H1 (cell line): ENCODE results near the gene CSGALNACT2. TPM values are rescaled to one million over a fixed set of nuclear protein-coding genes. Genes with fewer than 3 reads are reported as not detected.

Experiments used
- CTCF ChIA-PET: fragments of 300-600 bp; sonication (Branson Sonifier 250); formaldehyde crosslinking; loops from one replicate; lab custom pipeline; 2021; ENCODE audit not compliant: partially characterized antibody; lab: Charles Lee
- POLR2A ChIA-PET: fragments of 300-600 bp; sonication (Branson Sonifier 250); formaldehyde crosslinking; loops from one replicate; lab custom pipeline; 2021; ENCODE audit warnings: inconsistent platforms; ENCODE audit not compliant: partially characterized antibody; lab: Charles Lee
- DNase-seq, 2 experiments: peaks; one replicate each; pipeline versions ENCODE4 v3.0.0 to v3.0.0-alpha.2; 2010 to 2022; ENCODE audit warnings: low spot score in 2 of 2, low read depth in 1 of 2, mixed read lengths in 1 of 2
- FAIRE-seq: peaks from 2 replicates; lab custom pipeline; 2011; peaks lifted over from hg19 to GRCh38; lab: Jason Lieb, UNC
- H2AFZ ChIP-seq: 2 replicates; pipeline ENCODE4 v1.8.1; 2012; ENCODE audit warnings: low read length, inconsistent platforms
- H2AK5ac ChIP-seq: 2 replicates; pipeline ENCODE4 v1.6.1; 2013; ENCODE audit warnings: low read depth, low read length
- H2BK120ac ChIP-seq: replicated peaks from 2 replicates; pipeline ENCODE3; 2013; ENCODE audit warnings: low read depth, low read length, inconsistent platforms
- H2BK12ac ChIP-seq: 2 replicates; pipeline ENCODE4 v1.6.1; 2013; ENCODE audit warnings: low read depth, low read length
- H2BK15ac ChIP-seq: 2 replicates; pipeline ENCODE4 v1.6.1; 2013; ENCODE audit warnings: low read length
- H2BK20ac ChIP-seq: 2 replicates; pipeline ENCODE4 v1.6.1; 2013; ENCODE audit warnings: low read length
- H2BK5ac ChIP-seq: 2 replicates; pipeline ENCODE4 v1.6.1; 2013; ENCODE audit warnings: low read depth, low read length
- H3K14ac ChIP-seq: 2 replicates; pipeline ENCODE4 v1.6.1; 2013; ENCODE audit warnings: inconsistent platforms; ENCODE audit not compliant: insufficient read length
- H3K18ac ChIP-seq: 2 replicates; pipeline ENCODE4 v1.6.1; 2013; ENCODE audit warnings: low read length; ENCODE audit errors: extremely low read depth
- H3K23ac ChIP-seq: 2 replicates; pipeline ENCODE4 v1.6.1; 2013; ENCODE audit warnings: inconsistent platforms; ENCODE audit not compliant: insufficient read length
- H3K23me2 ChIP-seq: 2 replicates; pipeline ENCODE4 v1.6.1; 2013; ENCODE audit warnings: low read depth, low read length
- H3K27ac ChIP-seq: 2 replicates; pipeline ENCODE4 v1.6.1; 2011; ENCODE audit warnings: low read depth, low read length, inconsistent platforms
- H3K27me3 ChIP-seq, 4 experiments: replicated peaks in 1 of 4; 1 replicate in 1 of 4; 2 replicates in 3 of 4; pipeline versions ENCODE4 v1.6.1 to v1.8.1; 2011 to 2013; ENCODE audit warnings: low read length in 3 of 4, mild to moderate bottlenecking in 3 of 4, inconsistent platforms in 2 of 4, mixed read lengths in 2 of 4, moderate library complexity in 1 of 4; ENCODE audit not compliant: control insufficient read depth in 3 of 4, insufficient read depth in 3 of 4; ENCODE audit errors: extremely low read depth in 1 of 4
- H3K36me3 ChIP-seq, 4 experiments: 2 replicates each; pipeline versions ENCODE4 v1.6.1 to v1.8.1; 2011 to 2013; ENCODE audit warnings: mild to moderate bottlenecking in 4 of 4, low read length in 3 of 4, moderate library complexity in 2 of 4, control low read depth in 1 of 4, inconsistent platforms in 1 of 4; ENCODE audit not compliant: insufficient read depth in 4 of 4, control insufficient read depth in 2 of 4
- H3K4ac ChIP-seq: replicated peaks from 2 replicates; pipeline ENCODE3; 2013; ENCODE audit warnings: low read length, low read depth, mixed read lengths, inconsistent platforms; ENCODE audit not compliant: insufficient read length
- H3K4me1 ChIP-seq, 4 experiments: replicated peaks in 1 of 4; 1 replicate in 1 of 4; 2 replicates in 3 of 4; pipeline versions ENCODE4 v1.6.1 to v1.8.1; 2011 to 2013; ENCODE audit warnings: low read length in 3 of 4, inconsistent platforms in 2 of 4, mixed read lengths in 1 of 4; ENCODE audit not compliant: insufficient read depth in 4 of 4, control insufficient read depth in 3 of 4
- H3K4me2 ChIP-seq, 2 experiments: 2 replicates each; pipeline versions ENCODE4 v1.6.1 to v1.8.1; 2011 to 2013; ENCODE audit warnings: low read depth in 2 of 2, low read length in 2 of 2, control low read depth in 1 of 2, inconsistent platforms in 1 of 2, mild to moderate bottlenecking in 1 of 2; ENCODE audit not compliant: insufficient read depth in 1 of 2
- H3K4me3 ChIP-seq, 4 experiments: fragments of 200-600, 300-600 bp in 1 of 4; sonication (generic), shearing (Covaris generic), sonication (Bioruptor Twin) in 1 of 4; 2 replicates each; pipeline versions ENCODE4 v1.5.1 to v1.8.1; 2011 to 2016; ENCODE audit warnings: low read length in 4 of 4, low read depth in 3 of 4, control low read depth in 2 of 4, inconsistent platforms in 2 of 4, mild to moderate bottlenecking in 2 of 4, mixed read lengths in 1 of 4, moderate library complexity in 1 of 4; ENCODE audit not compliant: insufficient read depth in 2 of 4; ENCODE audit errors: extremely low read depth in 1 of 4
- H3K56ac ChIP-seq: replicated peaks from 2 replicates; pipeline ENCODE3; 2013; ENCODE audit warnings: low read depth, mild to moderate bottlenecking, mixed read lengths, low read length, inconsistent platforms; ENCODE audit not compliant: insufficient read length
- H3K79me1 ChIP-seq: 2 replicates; pipeline ENCODE4 v1.6.1; 2013; ENCODE audit warnings: low read depth, low read length, control low read depth
- H3K79me2 ChIP-seq, 2 experiments: 2 replicates each; pipeline versions ENCODE4 v1.6.1 to v1.8.1; 2012 to 2013; ENCODE audit warnings: low read length in 2 of 2, mild to moderate bottlenecking in 2 of 2, inconsistent platforms in 1 of 2; ENCODE audit not compliant: insufficient read depth in 2 of 2, control insufficient read depth in 1 of 2
- H3K9ac ChIP-seq, 4 experiments: replicated peaks in 1 of 4; 1 replicate in 1 of 4; 2 replicates in 3 of 4; pipeline versions ENCODE4 v1.6.1 to v1.8.1; 2011 to 2013; ENCODE audit warnings: low read depth in 3 of 4, low read length in 3 of 4, control low read depth in 2 of 4, mild to moderate bottlenecking in 2 of 4, moderate library complexity in 2 of 4, inconsistent platforms in 1 of 4; ENCODE audit errors: extremely low read depth in 1 of 4
- H3K9me3 ChIP-seq, 2 experiments: 2 replicates each; pipeline versions ENCODE4 v1.6.1 to v1.8.1; 2012 to 2013; ENCODE audit warnings: mild to moderate bottlenecking in 2 of 2, moderate library complexity in 2 of 2, control low read depth in 1 of 2, inconsistent platforms in 1 of 2, low read depth in 1 of 2, low read length in 1 of 2, mixed read lengths in 1 of 2; ENCODE audit not compliant: insufficient read depth in 2 of 2
- H4K20me1 ChIP-seq, 2 experiments: replicated peaks in 1 of 2; 2 replicates each; pipeline versions ENCODE3 to v1.8.1; 2011 to 2013; ENCODE audit warnings: inconsistent platforms in 2 of 2, low read length in 2 of 2, mild to moderate bottlenecking in 1 of 2; ENCODE audit not compliant: insufficient read depth in 2 of 2, control insufficient read depth in 1 of 2
- H4K5ac ChIP-seq: 2 replicates; pipeline ENCODE4 v1.6.1; 2013; ENCODE audit warnings: low read length, low read depth, mixed read lengths, inconsistent platforms; ENCODE audit not compliant: insufficient read length
- H4K8ac ChIP-seq: 2 replicates; pipeline ENCODE4 v1.8.0; 2013; ENCODE audit warnings: mild to moderate bottlenecking, moderate library complexity, low read length, inconsistent platforms; ENCODE audit not compliant: insufficient read depth; ENCODE audit errors: extremely low read depth
- H4K91ac ChIP-seq: replicated peaks from 2 replicates; pipeline ENCODE3; 2013; ENCODE audit warnings: low read length, mixed read lengths, inconsistent platforms; ENCODE audit not compliant: insufficient read length
- JUN ChIP-seq: IDR thresholded peaks from 2 replicates; pipeline ENCODE4 v1.6.1; 2011; ENCODE audit warnings: low read depth, mild to moderate bottlenecking, improper control_type of control experiment, low read length
- KDM5A ChIP-seq: fragments of 200-600 bp; IDR thresholded peaks from 2 replicates; pipeline ENCODE4 v1.7.1; 2012; ENCODE audit warnings: mild to moderate bottlenecking, low read length, inconsistent platforms, mixed read lengths
- RFX5 ChIP-seq: IDR thresholded peaks from 2 replicates; pipeline ENCODE4 v1.6.1; 2011; ENCODE audit warnings: low read depth, low read length, improper control_type of control experiment, borderline replicate concordance
- RNF2 ChIP-seq: fragments of 200-900, 300-1000 bp; sonication (generic); IDR thresholded peaks from 2 replicates; pipeline ENCODE4 v1.7.1; 2016; ENCODE audit warnings: borderline replicate concordance, low read depth, mild to moderate bottlenecking, antibody characterized with exemption, low read length; ENCODE audit not compliant: poor library complexity, severe bottlenecking; ENCODE audit errors: missing control alignments
- SIN3A ChIP-seq, 2 experiments: IDR thresholded peaks in 1 of 2; conservative IDR thresholded peaks in 1 of 2; 2 replicates each; pipeline ENCODE4 v1.6.1; 2011 to 2012; ENCODE audit warnings: low read length in 2 of 2, improper control_type of control experiment in 1 of 2, low read depth in 1 of 2, mild to moderate bottlenecking in 1 of 2
- SP2 ChIP-seq: IDR thresholded peaks from 2 replicates; pipeline ENCODE4 v1.6.1; 2012; ENCODE audit warnings: mild to moderate bottlenecking, low read length, inconsistent platforms
- SP4 ChIP-seq: IDR thresholded peaks from 2 replicates; pipeline ENCODE4 v1.6.1; 2012; ENCODE audit warnings: low read length, inconsistent platforms
- SRF ChIP-seq: IDR thresholded peaks from 2 replicates; pipeline ENCODE4 v1.6.1; 2011; ENCODE audit warnings: mild to moderate bottlenecking, low read depth, low read length, moderate library complexity
- TAF7 ChIP-seq: optimal IDR thresholded peaks from 2 replicates; pipeline ENCODE3; 2011; ENCODE audit warnings: low read depth, mild to moderate bottlenecking, inconsistent platforms, low read length, moderate library complexity, borderline replicate concordance
- TEAD4 ChIP-seq: IDR thresholded peaks from 2 replicates; pipeline ENCODE4 v1.6.1; 2012; ENCODE audit warnings: low read depth, low read length, inconsistent platforms, mixed read lengths
- WGBS, 2 experiments: shearing (Covaris generic) in 1 of 2; methylation state at CpG; one replicate each; pipeline versions ENCODE4 v1.1.6 to v1.1.7; 2013 to 2015; ENCODE audit warnings: low lambda C conversion rate in 2 of 2, mixed read lengths in 2 of 2, inconsistent platforms in 1 of 2, low coverage in 1 of 2, missing lambda C conversion rate in 1 of 2; ENCODE audit not compliant: insufficient replicate concordance in 2 of 2, insufficient coverage in 1 of 2, insufficient read length in 1 of 2; ENCODE audit errors: extremely low coverage in 1 of 2, missing lambda C conversion rate in 1 of 2; 5-methylcytosine and 5-hydroxymethylcytosine counted together
- polyA plus RNA-seq, 7 experiments: library from polyadenylated mRNA; depleted of rRNA in 3 of 7; stranded (reverse) in 5 of 7; unstranded in 2 of 7; fragments of >200 nt in 5 of 7; fragments of 200-250 nt in 2 of 7; gene quantifications; 1 replicate in 5 of 7; 2 replicates in 1 of 7; 4 replicates in 1 of 7; pipeline versions ENCODE4 v1.2.1 to v1.2.3, GENCODE V29; 2011 to 2013; ENCODE audit warnings: missing spikeins in 2 of 7, mixed read lengths in 2 of 7
- total RNA-seq: library from RNA; stranded (reverse); fragmentation: NEBNext Ultra II Directional; extraction: Animal tissue kit (Norgen Biotek cat#: 25700); gene quantifications from 2 replicates; pipeline ENCODE4 v1.2.1, GENCODE V29; 2021
- TF ChIP-seq, protein P1 (sequence below), 3 experiments: IDR thresholded peaks; 1 replicate in 2 of 3; 2 replicates in 1 of 3; pipeline versions ENCODE4 v1.5.1 to v1.6.1; 2011; ENCODE audit warnings: low read length in 3 of 3, mild to moderate bottlenecking in 3 of 3, inconsistent platforms in 2 of 3, low read depth in 1 of 3, moderate library complexity in 1 of 3; ENCODE audit not compliant: insufficient read depth in 1 of 3; ENCODE audit errors: control extremely low read depth in 1 of 3

CSGALNACT2 gene
- total and polyA plus RNA-seq, 2 of the 8 experiments (the other 6 are each of a cell fraction or from before 2014, with no cell fraction given): 2.6 to 5.3 TPM

DNA sequence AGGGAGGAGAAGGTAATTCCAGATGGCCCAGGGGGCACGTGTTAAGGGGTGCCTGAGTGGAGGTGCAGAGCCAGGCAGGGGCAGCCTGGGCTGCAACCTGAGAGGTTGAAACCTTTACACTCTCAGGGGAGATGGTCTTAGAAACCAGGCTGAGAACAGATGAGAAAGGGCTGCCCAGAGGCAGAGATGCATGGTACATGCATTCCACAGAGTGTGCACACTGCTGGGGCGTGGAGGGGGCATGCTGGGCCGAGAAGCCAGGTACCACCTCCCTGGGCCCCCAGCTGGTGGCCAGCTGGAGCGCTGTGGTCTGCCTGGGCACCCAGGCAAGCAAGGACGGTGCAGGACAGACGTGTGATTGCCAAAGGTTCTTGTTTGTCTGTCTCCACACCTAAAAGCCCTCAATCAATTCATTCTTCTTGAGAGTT lies 14.1 kb upstream of the CSGALNACT2 start:
- H2BK5ac ChIP-seq: no peak overlapping the region
- no peak overlapping the region for H3K18ac ChIP-seq
- no peak overlapping the region for H3K9ac ChIP-seq
- no peak overlapping the region for H4K8ac ChIP-seq
- no peak overlapping the region for H2BK12ac ChIP-seq
- FAIRE-seq (no peak), DNase-seq (peak in 1 of 2 experiments; percentile 16)
- H2BK120ac ChIP-seq: no peak overlapping the region
- H4K20me1 ChIP-seq: no peaks in the 10 kb centered on the region
- H2AFZ ChIP-seq: no peak overlapping the region
- H2AK5ac ChIP-seq: no peak overlapping the region
- no peak for TF ChIP-seq JUN
- TF ChIP-seq SP2: no peak
- TF ChIP-seq TEAD4: no peak
- TF ChIP-seq KDM5A: no peak
- TF ChIP-seq SRF: no peak
- no peak for TF ChIP-seq RFX5
- TF ChIP-seq TAF7: no peak
- TF ChIP-seq SP4: no peak
- no peak for TF ChIP-seq RNF2
- no peak for TF ChIP-seq SIN3A (conservative IDR thresholded peaks at IDR 0.05 in 1 of 2, IDR thresholded peaks at IDR 0.05 in 1 of 2; ENCODE audit: low read depth in 1 of 2, low read length in 2 of 2)
- TF ChIP-seq, protein P1, sequence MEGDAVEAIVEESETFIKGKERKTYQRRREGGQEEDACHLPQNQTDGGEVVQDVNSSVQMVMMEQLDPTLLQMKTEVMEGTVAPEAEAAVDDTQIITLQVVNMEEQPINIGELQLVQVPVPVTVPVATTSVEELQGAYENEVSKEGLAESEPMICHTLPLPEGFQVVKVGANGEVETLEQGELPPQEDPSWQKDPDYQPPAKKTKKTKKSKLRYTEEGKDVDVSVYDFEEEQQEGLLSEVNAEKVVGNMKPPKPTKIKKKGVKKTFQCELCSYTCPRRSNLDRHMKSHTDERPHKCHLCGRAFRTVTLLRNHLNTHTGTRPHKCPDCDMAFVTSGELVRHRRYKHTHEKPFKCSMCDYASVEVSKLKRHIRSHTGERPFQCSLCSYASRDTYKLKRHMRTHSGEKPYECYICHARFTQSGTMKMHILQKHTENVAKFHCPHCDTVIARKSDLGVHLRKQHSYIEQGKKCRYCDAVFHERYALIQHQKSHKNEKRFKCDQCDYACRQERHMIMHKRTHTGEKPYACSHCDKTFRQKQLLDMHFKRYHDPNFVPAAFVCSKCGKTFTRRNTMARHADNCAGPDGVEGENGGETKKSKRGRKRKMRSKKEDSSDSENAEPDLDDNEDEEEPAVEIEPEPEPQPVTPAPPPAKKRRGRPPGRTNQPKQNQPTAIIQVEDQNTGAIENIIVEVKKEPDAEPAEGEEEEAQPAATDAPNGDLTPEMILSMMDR (IDR thresholded peaks at IDR 0.05; ENCODE audit: control extremely low read depth in 1 of 3, insufficient read depth in 1 of 3, low read depth in 1 of 3, low read length in 3 of 3): no peak
- H3K14ac ChIP-seq: no peak overlapping the region
- no peaks in the 10 kb centered on the region for H3K27me3 ChIP-seq
- POLR2A ChIA-PET: interaction anchor here (1.1 to 1.2 kb wide), 2 partner anchors 19 to 78 kb away, joined by 3 read pairs; no protein-coding TSS in a partner anchor
- no peaks in the 10 kb centered on the region; a peak in 2 of 8 replicates for H3K36me3 ChIP-seq
- CTCF ChIA-PET: interaction anchor here (0.8 kb wide), 1 partner anchor 81 kb away, joined by 3 read pairs; no protein-coding TSS in a partner anchor
- 92% methylated on average over 5 of the region's 6 CpGs; no CpG with 5 or more reads in 1 of the 2 experiments for WGBS, 2 experiments
- H3K23ac ChIP-seq: no peak overlapping the region
- no peak overlapping the region for H3K4ac ChIP-seq
- H2BK15ac ChIP-seq: no peak overlapping the region
- no peak overlapping the region for H3K27ac ChIP-seq
- H3K4me3 ChIP-seq: no peak overlapping the region
- no peak overlapping the region for H2BK20ac ChIP-seq
- H3K4me2 ChIP-seq: no peak overlapping the region
- no peak overlapping the region for H3K56ac ChIP-seq
- no peaks in the 10 kb centered on the region for H3K79me1 ChIP-seq
- H4K5ac ChIP-seq: no peak overlapping the region
- H3K9me3 ChIP-seq: no peaks in the 10 kb centered on the region; a peak in 1 of 4 replicates
- no peaks in the 10 kb centered on the region for H3K23me2 ChIP-seq
- H4K91ac ChIP-seq: no peak overlapping the region
- H3K4me1 ChIP-seq: no peaks in the 10 kb centered on the region
- no peaks in the 10 kb centered on the region for H3K79me2 ChIP-seq
